ENCODE data around the gene KDM6A.

DNA sequence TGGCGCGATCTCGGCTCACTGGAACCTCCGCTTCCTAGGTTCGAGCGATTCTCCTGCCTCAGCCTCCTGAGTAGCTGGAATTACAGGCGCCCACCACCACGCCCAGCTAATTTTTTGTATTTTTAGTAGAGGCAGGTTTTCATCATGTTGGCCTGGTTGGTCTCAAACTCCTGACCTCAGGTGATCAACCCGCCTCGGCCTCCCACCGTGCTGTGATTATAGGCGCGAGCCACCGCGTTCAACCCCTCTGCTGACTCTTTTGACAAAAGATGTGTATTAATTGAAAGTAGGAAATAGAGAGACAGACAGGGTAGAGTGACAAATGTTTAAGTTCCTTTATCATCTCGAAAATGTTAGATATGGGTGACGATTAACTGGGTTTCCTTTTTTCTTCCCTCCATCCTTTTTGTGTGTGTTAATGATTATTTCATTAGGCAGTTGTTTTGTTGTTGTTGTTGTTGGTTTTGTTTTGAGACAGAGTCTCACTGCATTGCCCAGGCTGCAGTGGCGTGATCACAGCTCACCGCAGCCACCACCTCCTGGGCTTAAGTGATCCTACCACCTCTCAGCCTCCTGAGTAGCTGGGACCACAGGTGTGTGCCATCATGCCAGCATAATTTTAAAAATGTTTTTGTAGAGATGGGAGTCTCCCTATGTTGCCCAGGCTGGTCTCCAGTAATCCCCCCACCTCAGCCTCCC, 79.5 kb downstream of the KDM6A start:
- TF ChIP-seq POLR2A (IDR thresholded peaks at IDR 0.05; ENCODE audit: low read length) (no peak), GATA1 (IDR thresholded peaks at IDR 0.05; ENCODE audit: low read depth, low read length) (no peak)

Data from erythroblast (primary cell).